Colonic mucosa (tissue), 4 donors: ENCODE data around the gene PDE2A. TPM values are rescaled to one million over a fixed set of nuclear protein-coding genes. Genes with fewer than 3 reads are reported as not detected.
A peak's percentile ranks its signal among the peaks of the same experiment; 100 is the strongest.

ENCODE experiments used
- DNase-seq: peaks from one replicate; pipeline ENCODE4 v3.0.0-alpha.2; 2020
- H3K27ac ChIP-seq: fragments of 200-600 bp; one replicate; pipeline ENCODE4 v1.8.0; 2021
- H3K27me3 ChIP-seq: fragments of 200-600 bp; one replicate; pipeline ENCODE4 v1.8.0; 2021
- H3K36me3 ChIP-seq: fragments of 200-600 bp; one replicate; pipeline ENCODE4 v1.8.0; 2021
- H3K4me1 ChIP-seq: fragments of 200-600 bp; one replicate; pipeline ENCODE4 v1.8.0; 2021; ENCODE audit warnings: mild to moderate bottlenecking
- H3K4me3 ChIP-seq: fragments of 200-600 bp; one replicate; pipeline ENCODE4 v1.8.0; 2021
- H3K9ac ChIP-seq, 2 donors: one replicate each; pipeline ENCODE4 v1.7.0; 2013; ENCODE audit warnings: control low read depth in 2 of 2, low read depth in 2 of 2, low read length in 2 of 2
- H3K9me3 ChIP-seq: fragments of 200-600 bp; one replicate; pipeline ENCODE4 v1.8.0; 2021
- intact Hi-C: fragments of 100-400 bp; cut with DNase I; formaldehyde crosslinking; loops from one replicate; pipeline ENCODE4 v1.14.1; 2022
- total RNA-seq, 2 donors: library from RNA; stranded (reverse); fragmentation: NEBNext Ultra II Directional in 1 of 2; extraction: Animal tissue kit (Norgen Biotek cat#: 25700) in 1 of 2; gene quantifications; one replicate each; pipeline ENCODE4 v1.2.1, GENCODE V29; 2021
- TF ChIP-seq, protein P1 (sequence below): fragments of 200-600 bp; IDR thresholded peaks from one replicate; pipeline ENCODE4 v1.8.0; 2022; ENCODE audit warnings: antibody characterized with exemption, mild to moderate bottlenecking
- donor health status: healthy.
- donor health status: DM: no; HTN: no; CAD: no.
- donor health status: DM: no; HTN: no; CAD: no.

The PDE2A gene
- total RNA-seq, 2 donors from 2014 or later = 5.6 to 8.9 TPM

GRCh38 chr11:72621008-72621610, 53.1 kb downstream of the PDE2A start:
- H3K27me3 ChIP-seq = no peaks in the 10 kb centered on the region
- TF ChIP-seq, protein P1, sequence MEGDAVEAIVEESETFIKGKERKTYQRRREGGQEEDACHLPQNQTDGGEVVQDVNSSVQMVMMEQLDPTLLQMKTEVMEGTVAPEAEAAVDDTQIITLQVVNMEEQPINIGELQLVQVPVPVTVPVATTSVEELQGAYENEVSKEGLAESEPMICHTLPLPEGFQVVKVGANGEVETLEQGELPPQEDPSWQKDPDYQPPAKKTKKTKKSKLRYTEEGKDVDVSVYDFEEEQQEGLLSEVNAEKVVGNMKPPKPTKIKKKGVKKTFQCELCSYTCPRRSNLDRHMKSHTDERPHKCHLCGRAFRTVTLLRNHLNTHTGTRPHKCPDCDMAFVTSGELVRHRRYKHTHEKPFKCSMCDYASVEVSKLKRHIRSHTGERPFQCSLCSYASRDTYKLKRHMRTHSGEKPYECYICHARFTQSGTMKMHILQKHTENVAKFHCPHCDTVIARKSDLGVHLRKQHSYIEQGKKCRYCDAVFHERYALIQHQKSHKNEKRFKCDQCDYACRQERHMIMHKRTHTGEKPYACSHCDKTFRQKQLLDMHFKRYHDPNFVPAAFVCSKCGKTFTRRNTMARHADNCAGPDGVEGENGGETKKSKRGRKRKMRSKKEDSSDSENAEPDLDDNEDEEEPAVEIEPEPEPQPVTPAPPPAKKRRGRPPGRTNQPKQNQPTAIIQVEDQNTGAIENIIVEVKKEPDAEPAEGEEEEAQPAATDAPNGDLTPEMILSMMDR = no peak
- intact Hi-C loops = no loop called here
- H3K4me1 ChIP-seq = no peaks in the 10 kb centered on the region
- H3K4me3 ChIP-seq = no peak overlapping the region
- no peaks in the 10 kb centered on the region for H3K9me3 ChIP-seq
- H3K27ac ChIP-seq = no peak overlapping the region
- H3K9ac ChIP-seq = no peak overlapping the region
- no peak for DNase-seq
- no peaks in the 10 kb centered on the region for H3K36me3 ChIP-seq

- intact Hi-C loops = no loop called here
- TF ChIP-seq, protein P1 = no peak
- DNase-seq = no peak
These were observed 55.4 kb downstream of the PDE2A start for GRCh38 chr11:72618803-72619202.

DNA sequence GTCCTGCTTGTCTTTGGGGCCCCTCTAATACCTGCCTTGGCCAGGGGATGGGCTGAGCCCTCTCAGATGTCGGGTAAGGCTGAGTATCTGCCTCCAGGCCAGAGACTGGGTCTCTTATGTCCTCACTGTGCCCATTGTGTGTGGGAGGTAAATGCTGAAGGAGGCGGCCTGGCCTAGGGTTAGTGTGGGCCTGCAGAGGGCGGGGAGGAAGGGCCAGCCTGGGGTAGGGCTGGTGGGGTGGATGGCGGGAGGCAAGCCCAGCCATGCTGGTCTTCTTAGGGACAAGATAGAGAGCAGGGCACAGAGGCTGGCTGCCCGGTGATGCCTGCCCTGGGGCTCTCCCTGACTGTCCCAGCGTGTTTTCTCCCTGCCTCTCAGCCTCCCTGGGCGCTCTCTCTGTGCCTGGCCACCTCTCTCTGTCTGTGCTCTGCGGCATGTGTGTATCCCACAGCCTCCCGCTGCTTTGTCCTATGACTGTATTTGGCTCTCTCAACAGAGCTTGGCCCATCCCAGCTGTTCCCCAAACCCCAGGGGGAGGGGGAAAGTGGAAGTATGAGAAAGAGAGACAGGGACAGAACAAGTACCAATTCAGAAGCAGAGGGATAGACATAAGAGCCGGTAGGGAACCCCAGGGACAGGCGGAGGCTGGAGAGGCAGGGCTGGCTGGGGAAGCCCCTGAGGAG, 57.0 kb downstream of the PDE2A start:
- Histone ChIP-seq H3K4me3 (no peak overlapping the region), H3K36me3 (no peaks in the 10 kb centered on the region), H3K27ac (peak overlapping the region; percentile 60), H3K9me3 (no peaks in the 10 kb centered on the region), H3K4me1 (no peaks in the 10 kb centered on the region), H3K9ac (no peak overlapping the region), H3K27me3 (no peaks in the 10 kb centered on the region)
- TF ChIP-seq, protein P1 = no peak
- intact Hi-C loops = no loop called here
- no peak for DNase-seq

More at GRCh38 chr11:72618803-72619202, 55.4 kb downstream of the PDE2A start:
- no peak overlapping the region for H3K9ac ChIP-seq
- no peaks in the 10 kb centered on the region for H3K27me3 ChIP-seq
- H3K36me3 ChIP-seq = no peaks in the 10 kb centered on the region
- H3K4me1 ChIP-seq = no peaks in the 10 kb centered on the region
- no peaks in the 10 kb centered on the region for H3K9me3 ChIP-seq
- no peak overlapping the region for H3K27ac ChIP-seq
- no peak overlapping the region for H3K4me3 ChIP-seq

- Histone ChIP-seq H3K9me3 (no peaks in the 10 kb centered on the region), H3K27ac (peak overlapping the region; percentile 60), H3K9ac (no peak overlapping the region), H3K4me1 (no peaks in the 10 kb centered on the region), H3K36me3 (no peaks in the 10 kb centered on the region), H3K4me3 (no peak overlapping the region), H3K27me3 (no peaks in the 10 kb centered on the region)
- no peak for DNase-seq
- intact Hi-C loops = no loop called here
- TF ChIP-seq, protein P1 = no peak
These were observed 57.6 kb downstream of the PDE2A start for GRCh38 chr11:72616655-72617054.

DNA sequence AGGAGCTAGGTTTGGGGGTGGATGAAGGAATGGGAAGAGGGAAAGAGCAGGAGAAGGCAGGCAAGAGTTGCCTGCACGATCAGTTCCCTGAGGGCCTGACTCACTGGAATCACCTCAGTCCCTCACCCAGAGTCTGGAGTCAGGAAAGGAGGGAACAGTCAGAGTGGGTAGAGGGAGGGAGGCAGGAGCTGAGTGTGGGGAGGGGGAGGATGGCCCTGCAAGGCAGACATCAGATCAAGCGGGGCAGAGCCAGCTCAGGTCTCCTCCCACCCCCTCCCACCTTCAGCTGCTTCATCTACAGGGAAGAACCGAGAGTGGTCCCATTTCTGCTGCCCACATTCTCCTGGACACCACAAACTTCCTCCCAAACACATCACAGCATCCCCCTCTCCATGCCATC, 58.9 kb downstream of the PDE2A start:
- H3K9me3 ChIP-seq = no peaks in the 10 kb centered on the region
- no peaks in the 10 kb centered on the region for H3K27me3 ChIP-seq
- no peak for DNase-seq
- no peaks in the 10 kb centered on the region for H3K36me3 ChIP-seq
- no peak overlapping the region for H3K4me3 ChIP-seq
- no peaks in the 10 kb centered on the region for H3K4me1 ChIP-seq
- intact Hi-C loops = no loop called here
- H3K9ac ChIP-seq = no peak overlapping the region
- TF ChIP-seq, protein P1 = no peak
- H3K27ac ChIP-seq = no peak overlapping the region
